Measurements from ENCODE around the gene INTS15.

- TF ChIP-seq CTCF (IDR thresholded peaks at IDR 0.05; ENCODE audit: insufficient read depth, low read depth, low read length) = no peak
- no peak for TF ChIP-seq EZH2 (IDR thresholded peaks at IDR 0.05; ENCODE audit: insufficient read depth, low read length)
These were observed 57.3 kb downstream of the INTS15 start for GRCh38 chr7:6647080-6647479.

Data from astrocyte (in vitro differentiated cells and primary cell).